RCC 7860 (cell line): ENCODE results near the gene CD248.
"Not testable (repeated sequence)": the region's sequence is repeated elsewhere in the genome, so short reads cannot be mapped to it uniquely, and the experiment has no call there.

Experiments
- DNase-seq: peaks from one replicate; pipeline ENCODE4 v3.0.0-alpha.2; 2015; ENCODE audit warnings: low spot score
- FAIRE-seq: peaks from 2 replicates; lab custom pipeline; 2012; peaks lifted over from hg19 to GRCh38; lab: Jason Lieb, UNC

Gene CD248

DNA sequence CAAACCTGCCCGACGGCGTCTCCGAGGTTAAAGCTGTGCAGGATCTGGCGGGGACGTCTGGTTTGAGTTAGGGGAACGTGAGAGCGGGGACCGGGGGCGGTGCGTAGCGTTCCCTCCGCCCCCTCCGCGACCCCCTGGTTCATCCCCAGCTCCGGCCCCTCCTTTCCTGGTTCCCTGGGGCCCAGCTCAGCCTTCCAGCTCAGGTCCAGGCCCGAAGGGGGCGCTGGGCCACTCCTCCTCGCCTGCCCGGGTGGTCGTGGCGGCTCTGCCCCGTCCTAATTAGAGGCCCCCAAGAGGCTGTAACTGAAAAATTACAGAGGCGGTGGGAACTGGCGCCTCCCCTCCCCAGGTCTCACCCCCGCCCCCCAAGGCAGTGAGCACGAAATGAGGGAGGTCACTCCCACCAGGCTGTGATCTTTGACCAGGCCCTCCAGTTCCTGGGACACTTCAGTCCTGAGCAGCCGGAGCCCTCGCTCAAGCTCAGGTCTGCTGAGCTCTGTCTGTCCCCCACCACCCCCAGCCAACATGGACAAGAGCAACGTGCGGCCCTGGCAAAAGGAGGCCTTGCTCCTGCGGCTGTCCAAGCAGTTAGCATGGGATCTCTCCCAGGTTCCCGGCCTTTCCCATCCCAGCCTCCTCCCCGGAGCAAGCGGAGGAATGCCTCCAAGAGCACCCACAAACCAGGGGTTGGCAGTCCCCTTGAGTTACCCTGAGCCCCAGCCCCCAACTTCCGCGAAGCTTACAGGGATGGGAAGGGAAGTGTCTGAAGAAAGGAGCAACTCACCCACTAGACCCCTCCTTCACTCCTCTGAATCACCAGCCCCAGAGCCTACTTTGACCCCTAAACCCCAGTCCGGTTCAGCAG, 3.3 kb downstream of the CD248 start:
- FAIRE-seq (no peak), DNase-seq (no peak)

DNA sequence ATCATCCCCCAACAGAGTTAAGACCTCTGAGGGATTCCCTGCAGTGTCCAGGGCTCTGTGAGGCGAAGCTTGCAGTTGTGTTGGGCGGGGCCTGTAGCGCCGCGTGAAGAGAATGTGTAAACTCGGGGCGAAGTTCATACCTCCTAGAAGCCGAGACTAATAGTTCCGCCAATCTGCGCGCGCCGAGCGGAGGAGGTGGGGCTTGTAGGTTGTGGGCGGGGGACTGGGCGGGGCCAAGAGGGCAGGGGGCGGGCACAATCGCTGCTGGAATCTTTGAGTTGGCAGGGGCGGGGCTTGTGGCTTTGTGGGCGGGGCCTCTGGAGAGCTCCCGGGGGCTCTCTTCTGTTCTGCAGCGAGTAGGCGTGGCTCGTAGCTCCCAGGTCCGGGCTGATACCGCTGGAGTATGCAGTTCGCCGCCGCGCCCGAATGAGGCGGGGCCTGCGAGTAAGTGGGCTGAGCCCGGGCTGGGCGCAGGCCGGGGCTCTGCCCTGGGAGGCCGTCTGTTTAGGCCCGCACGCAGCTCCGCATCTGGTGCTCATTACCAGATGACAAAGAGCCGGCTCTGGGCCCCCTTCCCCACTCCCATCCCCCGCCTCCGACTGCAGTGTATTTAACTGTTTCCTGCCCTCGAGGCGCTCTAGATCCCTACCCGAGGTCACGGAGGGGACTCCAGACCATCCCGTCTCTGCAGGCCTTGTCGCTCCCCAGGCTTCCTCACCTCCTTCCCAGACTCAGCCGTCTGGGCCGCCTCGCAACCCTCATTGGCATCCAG, 4.1 kb downstream of the CD248 start:
- peak; percentile 66 for FAIRE-seq
- peak; percentile 94 for DNase-seq

DNA sequence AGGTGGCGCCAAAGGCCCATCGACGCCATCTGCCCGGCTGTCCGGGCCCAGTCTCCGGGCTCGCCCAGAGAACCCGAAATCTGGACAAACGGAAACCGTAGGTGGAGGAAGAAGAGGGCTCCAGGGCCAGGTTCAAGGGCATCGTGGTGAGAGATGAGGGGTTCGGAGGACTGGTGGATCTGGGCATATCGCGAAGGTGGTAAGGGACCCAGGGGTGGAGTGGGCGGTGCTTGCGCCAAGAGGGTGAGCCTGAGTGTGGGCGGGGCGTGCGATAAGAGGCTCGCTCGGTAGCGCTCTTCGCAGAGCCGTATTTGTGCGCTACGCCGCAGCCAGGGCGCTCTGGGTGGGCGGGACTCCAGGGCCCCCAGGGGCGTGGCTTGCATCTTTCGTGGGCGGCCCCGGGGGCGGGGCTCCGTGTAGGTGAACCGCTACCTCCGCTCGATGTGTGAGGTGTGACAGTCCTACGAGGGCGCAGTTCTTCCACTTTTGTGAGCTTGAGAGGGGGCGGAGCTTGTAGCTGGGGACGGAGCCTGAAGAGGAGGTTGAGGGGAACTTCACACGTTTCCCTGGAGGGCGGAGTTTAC, 4.8 kb downstream of the CD248 start:
- peak; percentile 28 for FAIRE-seq
- peak; percentile 65 for DNase-seq

DNA sequence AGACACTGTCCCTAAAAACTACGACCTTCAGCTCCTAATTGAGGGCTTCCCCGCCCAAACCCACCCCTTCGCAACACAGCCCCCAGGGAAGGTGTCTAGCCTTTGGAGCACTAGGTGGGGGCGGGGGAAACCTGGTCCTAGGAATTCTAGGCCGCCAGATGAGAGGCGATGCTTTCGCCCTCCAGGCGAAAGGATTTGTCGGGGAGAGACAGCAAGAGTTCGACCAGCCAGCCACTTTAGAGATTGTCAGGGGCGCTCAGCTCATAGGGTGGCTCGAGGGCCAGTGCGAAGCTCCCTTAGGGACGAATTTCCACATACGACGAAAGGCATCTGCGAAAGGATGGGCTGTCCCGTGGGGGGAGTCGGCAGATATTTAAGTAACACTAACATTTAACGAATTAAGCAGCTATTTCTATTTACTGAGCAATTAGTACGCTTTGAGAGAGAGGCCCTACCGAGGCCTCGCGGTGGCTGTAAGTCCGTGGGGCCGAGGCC, 5.3 kb downstream of the CD248 start:
- DNase-seq (no peak), FAIRE-seq (no peak)

DNA sequence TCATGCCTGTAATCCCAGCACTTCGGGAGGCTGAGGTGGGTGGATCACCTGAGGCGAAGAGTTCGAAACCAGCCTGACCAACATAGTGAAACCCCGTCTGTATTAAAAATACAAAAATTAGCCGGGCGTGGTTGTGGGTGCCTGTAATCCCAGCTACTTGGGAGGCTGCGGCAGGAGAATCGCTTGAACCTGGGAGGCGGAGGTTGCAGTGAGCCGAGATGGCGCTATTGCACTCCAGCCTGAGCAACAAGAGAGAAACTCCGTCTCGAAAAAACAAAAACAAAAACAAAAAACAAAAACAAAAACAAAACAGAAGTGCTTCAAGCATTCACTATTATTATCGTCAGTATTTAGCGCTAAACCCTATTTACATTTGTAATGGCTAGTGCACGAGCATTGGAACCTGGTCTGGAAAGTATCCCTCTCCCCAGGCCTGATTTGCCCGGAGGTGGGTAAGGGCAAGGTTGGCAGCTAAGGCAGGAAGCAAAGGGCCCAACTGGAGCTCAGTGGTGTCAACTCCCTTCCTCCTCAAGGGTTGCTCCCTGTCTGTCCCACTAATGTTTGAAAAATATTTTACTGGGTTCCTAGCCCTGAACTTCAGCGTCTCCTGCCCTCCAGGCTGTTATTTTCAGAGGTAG, 5.9 kb downstream of the CD248 start:
- DNase-seq: not testable (repeated sequence)

DNA sequence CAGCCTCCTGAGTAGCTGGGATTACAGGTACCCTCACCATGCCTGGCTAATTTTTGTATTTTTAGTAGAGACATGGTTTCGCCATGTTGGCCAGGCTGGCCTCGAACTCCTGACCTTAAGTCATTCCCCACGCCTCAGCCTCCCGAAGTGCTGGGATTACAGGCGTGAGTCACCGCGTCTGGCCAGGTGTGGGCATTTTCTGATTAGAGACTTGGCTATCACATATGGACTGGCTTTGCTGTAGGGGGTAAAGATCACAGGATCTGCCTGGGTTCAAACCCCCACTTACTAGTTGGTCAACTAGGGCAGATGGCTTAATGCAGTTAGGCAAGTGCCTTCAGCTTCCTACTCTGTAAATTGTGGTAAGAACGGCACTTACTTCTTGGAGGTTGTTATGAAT, 6.5 kb downstream of the CD248 start:
- no peak for FAIRE-seq
- no peak for DNase-seq

More for the DNA sequence above, 5.9 kb downstream of the CD248 start:
- not testable (repeated sequence) for FAIRE-seq

DNA sequence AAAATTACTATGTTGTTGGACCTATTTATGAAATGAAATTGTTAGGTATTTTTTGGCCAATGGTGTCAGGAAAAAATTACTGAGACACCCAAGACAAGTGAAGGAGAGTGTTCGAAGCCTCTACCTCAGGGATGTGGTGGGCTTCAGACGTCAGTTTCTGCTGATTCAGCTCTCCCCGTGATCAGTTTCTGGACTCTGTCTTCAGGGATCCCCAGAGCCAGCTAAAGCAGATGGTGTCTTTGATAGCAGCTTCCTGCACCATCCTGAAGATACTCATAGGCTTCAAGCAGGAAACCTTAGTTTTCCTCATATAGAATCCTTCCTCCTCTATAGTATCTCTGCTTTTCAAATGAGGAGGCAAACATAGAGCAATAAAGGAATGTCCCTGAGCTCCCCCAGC, 7.4 kb downstream of the CD248 start:
- no peak for FAIRE-seq
- DNase-seq: no peak

DNA sequence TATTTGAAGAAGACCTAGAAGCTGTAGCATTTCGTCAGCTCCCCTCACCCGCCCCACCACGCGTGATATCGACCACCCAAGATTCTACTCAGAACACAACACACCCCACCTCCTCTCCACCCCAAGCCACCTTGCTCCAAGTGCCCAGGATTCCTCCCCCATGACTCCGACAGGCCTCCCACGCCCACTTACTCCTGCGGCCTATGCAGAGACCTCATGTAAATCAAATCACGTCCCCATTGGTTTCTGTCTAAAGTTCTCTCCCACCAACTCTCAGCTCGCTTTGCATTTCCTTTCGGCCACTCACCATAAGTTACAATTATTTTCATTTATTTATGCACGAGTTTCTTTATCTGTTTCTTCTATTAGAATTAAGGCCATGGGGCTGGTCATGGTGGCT, 14.2 kb downstream of the CD248 start:
- FAIRE-seq (no peak), DNase-seq (no peak)

DNA sequence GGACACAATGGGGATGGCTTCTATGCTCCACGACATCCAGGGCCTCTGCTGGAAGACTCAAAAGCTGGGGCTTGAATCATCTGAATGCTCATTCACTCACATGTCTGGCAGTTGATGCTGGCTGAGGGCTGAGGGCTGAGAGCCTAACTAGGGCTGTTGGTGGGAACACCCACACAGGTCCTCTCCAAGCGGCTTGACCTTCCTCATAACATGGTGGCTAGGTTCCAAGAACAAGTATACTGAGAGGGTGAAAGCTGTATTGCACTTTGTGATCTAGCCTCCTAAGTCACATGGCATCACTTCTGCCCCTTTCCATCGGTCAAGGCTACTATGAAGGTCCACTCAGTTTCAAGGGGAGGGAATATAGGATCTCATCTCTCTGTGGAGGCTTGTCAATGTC, 17.7 kb downstream of the CD248 start:
- DNase-seq (no peak), FAIRE-seq (no peak)

DNA sequence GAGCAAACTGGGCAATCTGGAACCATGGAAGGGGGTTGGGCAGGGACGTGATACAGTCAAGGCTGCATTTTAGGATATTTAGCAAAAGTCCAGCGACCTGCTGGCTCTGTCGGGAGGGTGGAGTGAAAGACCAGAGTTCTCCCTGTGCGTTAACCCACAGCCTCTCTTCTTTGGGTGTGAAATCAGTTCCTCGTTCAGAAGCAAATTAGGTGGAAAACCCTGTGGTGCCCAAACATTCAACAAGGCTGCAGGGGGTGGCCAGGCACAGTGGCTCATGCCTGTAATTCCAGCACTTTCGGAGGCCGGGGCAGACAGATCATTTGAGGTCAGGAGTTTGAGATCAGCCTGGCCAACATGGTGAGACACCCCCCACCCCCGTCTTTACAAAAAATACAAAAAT, 19.2 kb downstream of the CD248 start:
- DNase-seq (no peak), FAIRE-seq (no peak)

DNA sequence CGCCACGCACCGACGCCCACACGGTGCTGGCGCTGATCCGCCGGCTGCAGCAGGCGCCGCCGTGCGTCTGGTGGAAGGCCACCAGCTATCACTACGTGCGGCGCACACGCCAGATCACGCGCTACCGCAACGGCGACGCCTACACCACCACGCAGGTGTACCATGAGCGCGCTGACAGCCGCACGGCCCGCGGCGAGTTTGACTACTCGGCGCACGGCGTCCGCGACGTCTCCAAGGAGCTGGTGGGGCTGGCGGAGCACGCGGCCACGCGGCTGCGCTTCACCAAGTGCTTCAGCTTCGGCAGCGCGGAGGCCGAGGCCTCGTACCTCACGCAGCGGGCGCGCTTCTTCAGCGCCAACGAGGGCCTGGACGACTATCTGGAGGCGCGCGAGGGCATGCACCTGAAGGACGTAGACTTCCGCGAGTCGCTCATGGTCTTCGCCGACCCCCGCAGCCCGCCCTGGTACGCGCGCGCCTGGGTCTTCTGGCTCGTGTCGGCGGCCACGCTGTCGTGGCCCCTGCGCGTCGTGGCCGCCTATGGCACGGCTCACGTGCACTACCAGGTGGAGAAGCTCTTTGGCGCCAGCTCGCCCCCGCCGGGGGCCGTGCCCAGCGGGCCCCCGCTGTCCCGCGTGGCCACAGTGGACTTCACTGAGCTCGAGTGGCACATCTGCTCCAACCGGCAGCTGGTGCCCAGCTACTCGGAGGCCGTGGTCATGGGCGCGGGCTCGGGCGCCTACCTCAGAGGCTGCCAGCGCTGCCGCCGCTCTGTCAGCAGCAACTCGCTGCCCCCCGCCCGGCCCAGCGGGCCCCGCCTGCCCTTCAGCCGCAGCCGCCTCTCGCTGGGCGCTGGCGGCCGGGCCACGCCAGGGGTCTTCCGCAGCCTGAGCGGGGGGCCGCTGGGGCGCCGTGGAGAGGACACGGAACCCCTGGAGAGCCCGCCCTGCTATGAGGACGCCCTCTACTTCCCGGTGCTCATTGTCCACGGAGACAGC, 21.9 kb downstream of the CD248 start:
- FAIRE-seq (no peak), DNase-seq (no peak)

DNA sequence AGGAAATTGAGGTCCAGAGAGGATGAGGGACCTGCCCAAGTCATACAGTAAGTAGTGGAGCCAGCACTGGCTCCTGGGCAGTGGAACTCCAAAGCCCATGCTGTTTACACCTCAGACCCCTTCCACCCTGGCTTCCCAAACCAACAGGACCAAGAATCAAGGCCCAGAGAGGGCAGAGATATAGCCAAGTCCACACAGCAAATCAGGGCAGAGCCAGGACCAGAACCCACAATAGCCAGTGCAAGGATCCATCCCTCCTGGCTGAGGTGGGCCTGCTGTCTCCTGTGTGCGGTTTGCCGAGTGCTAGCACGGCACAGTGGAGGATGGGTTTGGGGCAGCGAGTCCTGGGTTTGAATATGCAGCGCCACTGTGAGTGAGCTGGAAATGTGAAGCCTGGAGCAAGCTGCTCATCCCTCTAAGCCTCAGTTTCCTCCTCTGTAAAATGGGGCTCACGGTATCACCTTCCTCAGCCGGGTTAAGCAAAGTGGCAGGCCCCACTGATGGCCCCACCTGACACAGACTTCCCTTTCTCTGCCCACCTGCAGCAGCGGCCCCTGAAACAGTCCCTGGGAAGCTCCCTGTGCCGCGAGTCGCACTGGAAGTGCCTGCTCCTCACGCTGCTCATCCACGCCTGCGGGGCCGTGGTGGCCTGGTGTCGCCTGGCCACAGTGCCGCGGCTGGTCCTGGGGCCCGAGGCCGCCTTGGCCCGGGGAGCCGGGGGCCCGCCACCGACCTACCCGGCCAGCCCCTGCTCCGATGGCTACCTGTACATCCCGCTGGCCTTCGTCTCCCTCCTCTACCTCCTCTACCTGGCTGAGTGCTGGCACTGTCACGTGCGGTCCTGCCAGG, 22.8 kb downstream of the CD248 start:
- DNase-seq (no peak), FAIRE-seq (no peak)

DNA sequence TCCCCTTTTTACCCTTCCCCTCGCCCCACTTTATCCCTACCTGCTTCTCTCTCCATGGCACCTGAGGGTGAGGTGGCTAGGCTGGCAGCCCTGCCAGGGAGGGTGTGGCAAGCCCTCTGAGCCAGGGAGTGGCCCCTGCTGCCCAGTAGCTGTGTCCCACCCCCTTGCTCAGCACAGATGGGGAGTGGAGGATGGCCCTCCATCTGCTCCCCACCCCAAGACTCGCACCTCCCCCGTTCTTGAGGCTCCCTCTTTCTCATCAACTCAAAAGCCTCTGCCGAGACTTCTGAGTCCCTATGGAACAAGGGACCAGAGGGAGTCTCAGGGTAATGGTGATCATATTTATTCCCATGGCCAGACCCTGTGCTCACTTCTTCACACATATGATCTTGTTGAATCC, 23.5 kb downstream of the CD248 start:
- DNase-seq (no peak), FAIRE-seq (no peak)

DNA sequence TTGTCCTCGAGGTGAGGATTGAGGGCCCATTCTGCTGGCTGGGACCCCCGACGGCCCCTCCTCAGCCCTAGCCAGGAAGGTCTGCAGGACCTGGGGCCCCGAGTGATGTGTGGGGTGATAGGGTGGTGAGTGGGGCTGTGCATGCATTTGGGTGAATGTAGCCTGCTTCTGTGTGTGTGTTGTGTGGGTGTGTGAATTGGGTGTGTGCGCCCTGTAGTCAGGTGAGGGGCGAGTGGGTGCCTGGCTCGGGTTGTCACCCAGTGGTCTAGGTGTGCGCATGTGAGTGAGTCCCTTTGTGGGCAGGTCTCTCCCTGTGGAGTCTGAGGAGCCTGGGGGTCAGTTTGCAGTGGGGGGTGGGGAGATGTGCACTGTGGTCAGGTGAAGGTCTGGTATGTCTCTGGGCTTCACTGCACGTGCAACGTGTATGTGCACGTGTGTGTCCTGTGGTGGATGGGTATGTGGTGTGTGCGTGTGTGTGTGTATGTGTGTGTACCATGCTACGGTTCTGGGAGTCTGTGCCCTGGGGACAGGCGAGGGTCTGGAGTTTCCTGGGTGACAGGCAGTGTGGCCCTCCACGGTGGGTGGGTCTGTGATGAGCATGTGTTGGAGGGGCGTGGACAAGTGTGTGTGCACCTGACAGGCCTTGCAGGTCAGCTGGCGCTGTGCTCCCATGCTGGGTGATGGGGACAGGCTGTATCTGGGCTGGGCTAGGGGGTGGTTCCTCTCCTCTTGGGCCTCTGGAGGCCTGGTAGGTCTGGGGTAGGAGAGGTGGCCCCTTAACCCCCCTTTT, 24.1 kb downstream of the CD248 start:
- FAIRE-seq: no peak

DNA sequence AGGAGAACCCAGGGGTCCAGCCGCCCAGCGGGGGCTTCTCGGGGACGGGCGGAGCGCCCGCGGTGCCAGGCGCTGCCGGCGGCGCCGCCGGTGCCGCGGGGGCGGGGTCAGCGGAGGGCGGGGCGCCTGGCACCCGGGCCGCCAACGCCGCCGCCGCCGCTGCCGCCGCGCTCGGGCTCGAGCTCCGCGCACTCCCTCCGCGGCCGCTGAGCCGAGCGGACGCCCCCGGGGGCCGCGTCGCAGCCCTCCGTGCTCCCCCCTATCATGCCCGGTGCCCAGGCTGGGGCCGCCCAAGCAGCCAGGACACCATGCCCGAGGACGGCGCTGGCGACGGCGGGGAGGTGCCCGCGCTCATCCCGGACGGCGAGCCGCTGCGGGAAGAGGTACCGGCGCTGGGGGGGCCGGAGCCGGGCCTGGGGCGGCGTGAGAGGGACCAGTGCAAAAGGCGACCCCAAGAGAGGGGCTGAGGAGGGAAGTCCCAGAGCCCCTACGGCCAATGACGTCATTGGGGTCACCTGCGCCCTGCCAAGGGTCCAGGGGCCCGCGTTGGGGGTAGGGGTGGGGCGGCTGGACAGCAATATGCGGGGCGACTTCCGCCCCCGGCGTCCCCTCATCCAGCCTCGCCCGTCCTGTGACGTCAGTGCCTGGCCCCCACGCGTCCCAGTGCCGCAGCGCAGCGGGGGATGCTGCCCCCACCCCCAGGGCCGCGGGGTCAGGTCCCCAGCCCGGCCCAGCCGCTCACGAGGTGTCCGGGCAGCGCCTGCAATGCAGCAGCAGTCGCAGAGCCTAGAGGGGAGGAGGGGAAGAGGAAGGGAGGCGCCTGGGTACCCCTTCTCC, 24.9 kb downstream of the CD248 start, which contains the start of gene TMEM151A:
Gene TMEM151A, plus strand, starts transcription at position 189 of the 837 bp plus-strand sequence. Its CDS starts 120 bp downstream, at position 309.
- no peak for DNase-seq
- no peak for FAIRE-seq

More for the DNA sequence above, 24.1 kb downstream of the CD248 start:
- DNase-seq: no peak

DNA sequence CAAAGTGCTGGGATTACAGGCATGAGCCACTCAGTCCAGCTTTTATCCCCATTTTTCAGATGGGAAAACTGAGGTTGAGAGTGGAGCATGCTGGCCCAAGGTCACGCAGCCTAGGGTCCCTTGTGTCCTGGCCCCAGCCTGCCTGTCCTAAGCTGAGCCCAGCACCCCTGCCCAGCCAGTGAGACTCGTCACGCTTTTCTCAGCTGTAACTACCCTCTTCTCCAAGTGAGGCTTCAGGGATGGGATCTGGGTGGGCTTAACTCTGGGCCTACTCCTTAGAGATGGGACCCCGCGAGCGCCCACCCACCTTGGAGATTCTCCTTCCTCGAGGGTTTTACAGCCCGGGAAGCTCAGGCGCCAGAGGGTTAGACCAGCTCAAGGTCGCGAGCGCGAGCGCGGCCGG, 25.5 kb downstream of the CD248 start:
- DNase-seq (no peak), FAIRE-seq (no peak)

DNA sequence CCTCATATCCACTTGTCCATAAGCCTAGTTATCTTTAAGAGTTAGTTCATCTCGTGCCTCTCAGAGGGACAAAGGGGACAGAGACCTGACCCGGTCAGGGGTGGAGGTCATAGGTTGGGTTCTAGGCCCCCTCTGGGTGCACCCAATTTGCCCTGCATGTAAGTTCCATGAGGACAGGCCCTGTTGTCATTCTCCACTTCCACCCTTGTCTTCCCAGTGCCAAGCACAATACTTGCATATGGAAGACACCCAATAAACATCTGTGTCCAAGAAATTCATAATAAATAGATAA, 26.6 kb downstream of the CD248 start:
- FAIRE-seq (no peak), DNase-seq (no peak)
